ENCODE data around the gene PHEX. TPM values are rescaled to one million over a fixed set of nuclear protein-coding genes. Genes with fewer than 3 reads are reported as not detected.
A peak's percentile ranks its signal among the peaks of the same experiment; 100 is the strongest.

Gene PHEX
- total RNA-seq, 2 donors from 2014 or later: 0.24 to 0.37 TPM

DNA sequence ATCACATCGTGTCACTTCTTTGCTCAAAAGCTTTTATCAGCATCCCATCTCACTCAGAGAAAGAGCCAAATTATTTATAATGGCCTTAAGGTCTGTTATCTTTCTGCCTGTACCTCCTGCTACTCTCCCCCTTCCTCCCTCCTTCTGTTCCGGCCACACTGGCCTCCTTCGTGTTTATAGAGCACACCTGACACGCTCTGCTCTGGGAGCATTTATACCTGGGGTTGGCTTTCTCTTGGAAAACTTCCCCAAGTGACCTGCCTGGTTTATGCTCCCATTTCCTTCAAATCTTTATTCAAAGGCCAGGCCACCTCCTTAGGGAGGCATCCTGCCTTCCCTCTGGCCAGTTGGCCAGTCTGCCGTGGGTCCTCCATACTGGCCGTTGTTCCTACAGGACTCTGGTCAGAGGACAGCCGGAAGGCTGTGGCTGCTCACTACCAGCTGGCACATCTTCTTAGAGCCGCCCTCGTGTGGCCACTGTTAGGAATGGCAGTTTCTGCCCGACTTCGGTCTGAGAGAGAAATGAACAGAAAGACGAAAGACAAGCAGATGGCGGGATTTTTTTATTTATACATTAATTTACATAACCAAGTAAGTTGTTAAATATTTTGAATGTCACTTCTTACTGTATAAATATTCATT, 160.4 kb downstream of the PHEX start:
- no peaks in the 10 kb centered on the region for H3K36me3 ChIP-seq (ENCODE audit: control insufficient read depth, insufficient read depth, low read length)
- no peak overlapping the region for H3K9ac ChIP-seq (ENCODE audit: extremely low read depth, low read length, poor library complexity, severe bottlenecking)
- H3K27ac Mint-ChIP-seq: peak overlapping the region; percentile 65
- 42 to 57% methylated on average over 3 to 9 of the region's 13 CpGs for WGBS, 2 experiments (ENCODE audit: insufficient coverage in 1 of 2, insufficient read length in 1 of 2)
- H3K9me3 ChIP-seq (ENCODE audit: control insufficient read depth, low read length): no peaks in the 10 kb centered on the region
- peak; percentile 88 for DNase-seq
- no peaks in the 10 kb centered on the region for H3K27me3 ChIP-seq (ENCODE audit: control insufficient read depth, insufficient read depth, low read length, poor library complexity, severe bottlenecking)
- H3K9me3 Mint-ChIP-seq: peaks cover 3% of the 10 kb centered on the region
- no peak overlapping the region for H3K4me3 Mint-ChIP-seq
- TF ChIP-seq, protein P1, sequence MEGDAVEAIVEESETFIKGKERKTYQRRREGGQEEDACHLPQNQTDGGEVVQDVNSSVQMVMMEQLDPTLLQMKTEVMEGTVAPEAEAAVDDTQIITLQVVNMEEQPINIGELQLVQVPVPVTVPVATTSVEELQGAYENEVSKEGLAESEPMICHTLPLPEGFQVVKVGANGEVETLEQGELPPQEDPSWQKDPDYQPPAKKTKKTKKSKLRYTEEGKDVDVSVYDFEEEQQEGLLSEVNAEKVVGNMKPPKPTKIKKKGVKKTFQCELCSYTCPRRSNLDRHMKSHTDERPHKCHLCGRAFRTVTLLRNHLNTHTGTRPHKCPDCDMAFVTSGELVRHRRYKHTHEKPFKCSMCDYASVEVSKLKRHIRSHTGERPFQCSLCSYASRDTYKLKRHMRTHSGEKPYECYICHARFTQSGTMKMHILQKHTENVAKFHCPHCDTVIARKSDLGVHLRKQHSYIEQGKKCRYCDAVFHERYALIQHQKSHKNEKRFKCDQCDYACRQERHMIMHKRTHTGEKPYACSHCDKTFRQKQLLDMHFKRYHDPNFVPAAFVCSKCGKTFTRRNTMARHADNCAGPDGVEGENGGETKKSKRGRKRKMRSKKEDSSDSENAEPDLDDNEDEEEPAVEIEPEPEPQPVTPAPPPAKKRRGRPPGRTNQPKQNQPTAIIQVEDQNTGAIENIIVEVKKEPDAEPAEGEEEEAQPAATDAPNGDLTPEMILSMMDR (conservative IDR thresholded peaks at IDR 0.05): peak; percentile 95
- no peak overlapping the region for H3K4me3 ChIP-seq (ENCODE audit: low read length)
- no peaks in the 10 kb centered on the region for H3K4me1 ChIP-seq (ENCODE audit: control insufficient read depth, insufficient read depth, low read length)
- no peaks in the 10 kb centered on the region for H3K36me3 Mint-ChIP-seq (ENCODE audit: low read depth)
- no peaks in the 10 kb centered on the region for H3K27me3 Mint-ChIP-seq (ENCODE audit: insufficient read depth)
- H3K27ac ChIP-seq (ENCODE audit: low read depth, low read length): no peak overlapping the region
- H3K4me1 Mint-ChIP-seq: peaks cover 18% of the 10 kb centered on the region

DNA sequence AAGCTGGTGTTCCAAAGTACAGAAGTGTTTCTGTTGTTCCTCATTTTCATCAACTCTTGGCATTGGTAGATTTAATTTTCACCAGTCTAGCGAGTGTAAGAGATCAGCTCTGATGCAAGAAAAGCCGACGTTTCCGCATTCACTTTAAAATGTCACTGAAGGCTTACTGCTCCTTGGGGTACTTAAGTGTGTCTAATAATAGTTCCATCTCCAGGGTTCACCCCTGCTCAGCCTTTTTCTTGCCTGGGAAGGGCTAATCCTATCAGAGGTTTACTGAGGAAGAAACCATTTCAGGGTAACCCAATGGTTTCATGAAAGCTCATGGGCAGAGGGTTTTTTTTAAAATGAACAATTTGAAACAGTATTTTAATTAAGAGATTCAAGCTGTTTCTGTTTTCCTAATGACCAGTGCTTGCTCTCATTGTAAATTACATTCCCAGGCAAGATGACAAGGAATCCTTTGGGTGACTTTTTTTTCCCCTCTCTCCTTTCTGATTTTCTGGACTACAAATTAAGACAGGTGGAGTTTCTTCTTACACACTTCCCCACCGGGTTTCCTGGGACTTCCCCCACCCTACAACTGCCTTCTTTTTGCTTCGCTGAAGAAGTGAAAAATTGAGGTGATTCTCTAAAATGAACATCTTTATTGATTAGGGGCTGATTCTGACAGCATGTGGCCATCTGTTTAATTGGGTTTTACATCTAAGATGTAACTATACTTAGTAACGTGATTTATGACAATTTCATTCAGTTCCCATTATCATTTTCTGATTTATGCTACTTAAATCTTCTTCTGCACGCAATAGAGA, 161.9 kb downstream of the PHEX start:
- H3K27me3 Mint-ChIP-seq (ENCODE audit: insufficient read depth): no peaks in the 10 kb centered on the region
- Histone ChIP-seq H3K9ac (ENCODE audit: extremely low read depth, low read length, poor library complexity, severe bottlenecking) (no peak overlapping the region), H3K4me1 (ENCODE audit: control insufficient read depth, insufficient read depth, low read length) (no peaks in the 10 kb centered on the region), H3K4me3 (ENCODE audit: low read length) (no peak overlapping the region), H3K27ac (ENCODE audit: low read depth, low read length) (no peak overlapping the region), H3K9me3 (ENCODE audit: control insufficient read depth, low read length) (no peaks in the 10 kb centered on the region), H3K36me3 (ENCODE audit: control insufficient read depth, insufficient read depth, low read length) (no peaks in the 10 kb centered on the region), H3K27me3 (ENCODE audit: control insufficient read depth, insufficient read depth, low read length, poor library complexity, severe bottlenecking) (no peaks in the 10 kb centered on the region)
- peak overlapping the region; percentile 56 for H3K27ac Mint-ChIP-seq
- 98 to 100% methylated on average over 1 to 7 of the region's 8 CpGs for WGBS, 2 experiments (ENCODE audit: insufficient coverage in 1 of 2, insufficient read length in 1 of 2)
- TF ChIP-seq, protein P1 (conservative IDR thresholded peaks at IDR 0.05): no peak
- no peak for DNase-seq
- H3K4me1 Mint-ChIP-seq: peaks cover 18% of the 10 kb centered on the region
- H3K36me3 Mint-ChIP-seq (ENCODE audit: low read depth): no peaks in the 10 kb centered on the region
- no peak overlapping the region for H3K4me3 Mint-ChIP-seq
- peaks cover 3% of the 10 kb centered on the region for H3K9me3 Mint-ChIP-seq

DNA sequence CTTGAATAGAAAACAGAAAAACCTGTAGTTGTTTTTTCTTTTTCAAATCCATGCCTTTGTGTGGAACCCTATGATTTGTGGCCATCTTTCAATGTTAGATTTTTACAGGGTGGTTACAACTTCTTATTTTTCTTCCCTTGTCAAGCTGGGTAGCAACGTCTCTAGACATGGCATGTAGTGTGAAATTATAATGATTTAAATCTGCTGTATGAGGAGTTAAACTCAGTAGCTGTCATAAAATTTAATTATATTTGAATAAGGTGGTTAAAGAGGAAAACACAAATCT, 162.5 kb downstream of the PHEX start:
- Mint-ChIP-seq H3K27ac (no peak overlapping the region), H3K4me3 (no peak overlapping the region), H3K36me3 (ENCODE audit: low read depth) (no peaks in the 10 kb centered on the region), H3K27me3 (ENCODE audit: insufficient read depth) (no peaks in the 10 kb centered on the region), H3K4me1 (peaks cover 18% of the 10 kb centered on the region), H3K9me3 (peaks cover 3% of the 10 kb centered on the region)
- Histone ChIP-seq H3K9ac (ENCODE audit: extremely low read depth, low read length, poor library complexity, severe bottlenecking) (no peak overlapping the region), H3K4me1 (ENCODE audit: control insufficient read depth, insufficient read depth, low read length) (no peaks in the 10 kb centered on the region), H3K9me3 (ENCODE audit: control insufficient read depth, low read length) (no peaks in the 10 kb centered on the region), H3K27ac (ENCODE audit: low read depth, low read length) (no peak overlapping the region), H3K27me3 (ENCODE audit: control insufficient read depth, insufficient read depth, low read length, poor library complexity, severe bottlenecking) (no peaks in the 10 kb centered on the region), H3K36me3 (ENCODE audit: control insufficient read depth, insufficient read depth, low read length) (no peaks in the 10 kb centered on the region), H3K4me3 (ENCODE audit: low read length) (no peak overlapping the region)
- TF ChIP-seq, protein P1 (conservative IDR thresholded peaks at IDR 0.05): no peak
- 78% methylated on average over 1 of the region's 1 CpG; no CpG with 5 or more reads in 1 of the 2 experiments for WGBS, 2 experiments (ENCODE audit: insufficient coverage in 1 of 2, insufficient read length in 1 of 2)
- DNase-seq: no peak

Data from endodermal cell (in vitro differentiated cells).